ENCODE data around the gene TBC1D21. TPM values are rescaled to one million over a fixed set of nuclear protein-coding genes. Genes with fewer than 3 reads are reported as not detected.

The TBC1D21 gene
- total RNA-seq, 1 donor from 2014 or later: not detected

GRCh38 chr15:73925848-73926218 is 52.5 kb downstream of the TBC1D21 start:
- no peak for DNase-seq (ENCODE audit: low spot score)
- Mint-ChIP-seq H3K27ac (no peak overlapping the region), H3K36me3 (ENCODE audit: low read depth) (no peaks in the 10 kb centered on the region), H3K9me3 (no peaks in the 10 kb centered on the region), H3K4me1 (ENCODE audit: low read depth) (peaks cover 39% of the 10 kb centered on the region), H3K4me3 (peak overlapping the region; percentile 68), H3K27me3 (ENCODE audit: insufficient read depth) (peaks cover 7% of the 10 kb centered on the region)
- intact Hi-C loops (cut with micrococcal nuclease): loop anchor here (2.0 to 10.0 kb wide), 2 partner anchors 71 to 351 kb away; no protein-coding TSS in a partner anchor

- Mint-ChIP-seq H3K4me1 (ENCODE audit: low read depth) (peaks cover 39% of the 10 kb centered on the region), H3K27ac (no peak within 1 kb of the TSS), H3K36me3 (ENCODE audit: low read depth) (no peaks in the 10 kb centered on the region), H3K27me3 (ENCODE audit: insufficient read depth) (peaks cover 7% of the 10 kb centered on the region), H3K9me3 (no peaks in the 10 kb centered on the region), H3K4me3 (peak within 1 kb of the TSS; percentile 68)
- intact Hi-C loops (cut with micrococcal nuclease): loop anchor here (1.0 to 10.0 kb wide), 4 partner anchors 29 to 352 kb away; no protein-coding TSS in a partner anchor
- no peak for DNase-seq (ENCODE audit: low spot score)
Observed at GRCh38 chr15:73926219-73927002, 53.0 kb downstream of the TBC1D21 start, which contains the start of gene LOXL1. Gene LOXL1, plus strand, starts transcription at chr15:73926462. Its CDS starts 322 bp downstream, at chr15:73926784.

- Mint-ChIP-seq H3K9me3 (no peaks in the 10 kb centered on the region), H3K27ac (no peak overlapping the region), H3K36me3 (ENCODE audit: low read depth) (no peaks in the 10 kb centered on the region), H3K4me3 (no peak overlapping the region), H3K4me1 (ENCODE audit: low read depth) (peaks cover 39% of the 10 kb centered on the region), H3K27me3 (ENCODE audit: insufficient read depth) (peaks cover 7% of the 10 kb centered on the region)
- peak; percentile 19 for DNase-seq (ENCODE audit: low spot score)
- intact Hi-C loops (cut with micrococcal nuclease): loop anchor here (1.0 to 10.0 kb wide), 4 partner anchors 30 to 352 kb away; no protein-coding TSS in a partner anchor
Observed at GRCh38 chr15:73927003-73927475, 53.7 kb downstream of the TBC1D21 start.

- Mint-ChIP-seq H3K27ac (peak overlapping the region; percentile 11), H3K4me3 (peak overlapping the region; percentile 77), H3K27me3 (ENCODE audit: insufficient read depth) (peaks cover 9% of the 10 kb centered on the region), H3K4me1 (ENCODE audit: low read depth) (peaks cover 39% of the 10 kb centered on the region), H3K36me3 (ENCODE audit: low read depth) (no peaks in the 10 kb centered on the region), H3K9me3 (no peaks in the 10 kb centered on the region)
- intact Hi-C loops (cut with micrococcal nuclease): loop anchor here (1.0 to 10.0 kb wide), 4 partner anchors 30 to 353 kb away; no protein-coding TSS in a partner anchor
- peak; percentile 68 for DNase-seq (ENCODE audit: low spot score)
Observed at GRCh38 chr15:73927476-73928240, 54.3 kb downstream of the TBC1D21 start.

GRCh38 chr15:73928241-73928579 is 54.8 kb downstream of the TBC1D21 start:
- Mint-ChIP-seq H3K27ac (no peak overlapping the region), H3K9me3 (no peaks in the 10 kb centered on the region), H3K4me3 (peak overlapping the region; percentile 77), H3K27me3 (ENCODE audit: insufficient read depth) (peaks cover 9% of the 10 kb centered on the region), H3K4me1 (ENCODE audit: low read depth) (peaks cover 37% of the 10 kb centered on the region), H3K36me3 (ENCODE audit: low read depth) (no peaks in the 10 kb centered on the region)
- DNase-seq (ENCODE audit: low spot score): no peak
- intact Hi-C loops (cut with micrococcal nuclease): loop anchor here (10.0 kb wide), 1 partner anchor 353 kb away; no protein-coding TSS in a partner anchor

- intact Hi-C loops (cut with micrococcal nuclease): loop anchor here (10.0 kb wide), 1 partner anchor 354 kb away; no protein-coding TSS in a partner anchor
- H3K27me3 Mint-ChIP-seq (ENCODE audit: insufficient read depth): peaks cover 9% of the 10 kb centered on the region
- no peak for DNase-seq (ENCODE audit: low spot score)
- H3K27ac Mint-ChIP-seq: no peak overlapping the region
- H3K9me3 Mint-ChIP-seq: no peaks in the 10 kb centered on the region
- peak overlapping the region; percentile 65 for H3K4me3 Mint-ChIP-seq
- H3K36me3 Mint-ChIP-seq (ENCODE audit: low read depth): no peaks in the 10 kb centered on the region
- H3K4me1 Mint-ChIP-seq (ENCODE audit: low read depth): peaks cover 28% of the 10 kb centered on the region
Observed at GRCh38 chr15:73928971-73929627, 55.7 kb downstream of the TBC1D21 start.

- intact Hi-C loops (cut with micrococcal nuclease): no loop called here
- Mint-ChIP-seq H3K9me3 (no peaks in the 10 kb centered on the region), H3K4me3 (no peak overlapping the region), H3K4me1 (ENCODE audit: low read depth) (peaks cover 18% of the 10 kb centered on the region), H3K27ac (no peak overlapping the region), H3K36me3 (ENCODE audit: low read depth) (no peaks in the 10 kb centered on the region), H3K27me3 (ENCODE audit: insufficient read depth) (peaks cover 9% of the 10 kb centered on the region)
- DNase-seq (ENCODE audit: low spot score): no peak
Observed at GRCh38 chr15:73930371-73930770, 57.0 kb downstream of the TBC1D21 start.

- no peak overlapping the region for H3K27ac Mint-ChIP-seq
- no peaks in the 10 kb centered on the region for H3K9me3 Mint-ChIP-seq
- H3K4me1 Mint-ChIP-seq (ENCODE audit: low read depth): peaks cover 14% of the 10 kb centered on the region
- intact Hi-C loops (cut with micrococcal nuclease): no loop called here
- no peaks in the 10 kb centered on the region for H3K36me3 Mint-ChIP-seq (ENCODE audit: low read depth)
- H3K4me3 Mint-ChIP-seq: no peak overlapping the region
- no peak for DNase-seq (ENCODE audit: low spot score)
- peaks cover 4% of the 10 kb centered on the region for H3K27me3 Mint-ChIP-seq (ENCODE audit: insufficient read depth)
Observed at GRCh38 chr15:73930790-73931281, 57.5 kb downstream of the TBC1D21 start.

GRCh38 chr15:73931441-73931840 is 58.1 kb downstream of the TBC1D21 start:
- intact Hi-C loops (cut with micrococcal nuclease): no loop called here
- Mint-ChIP-seq H3K27me3 (ENCODE audit: insufficient read depth) (peaks cover 4% of the 10 kb centered on the region), H3K4me1 (ENCODE audit: low read depth) (peaks cover 12% of the 10 kb centered on the region), H3K9me3 (no peaks in the 10 kb centered on the region), H3K36me3 (ENCODE audit: low read depth) (no peaks in the 10 kb centered on the region), H3K27ac (no peak overlapping the region), H3K4me3 (no peak overlapping the region)
- no peak for DNase-seq (ENCODE audit: low spot score)

GRCh38 chr15:73932381-73933191 is 59.2 kb downstream of the TBC1D21 start:
- intact Hi-C loops (cut with micrococcal nuclease): no loop called here
- DNase-seq (ENCODE audit: low spot score): no peak
- Mint-ChIP-seq H3K36me3 (ENCODE audit: low read depth) (no peaks in the 10 kb centered on the region), H3K4me1 (ENCODE audit: low read depth) (peaks cover 12% of the 10 kb centered on the region), H3K9me3 (no peaks in the 10 kb centered on the region), H3K27ac (no peak overlapping the region), H3K4me3 (no peak overlapping the region), H3K27me3 (ENCODE audit: insufficient read depth) (peaks cover 4% of the 10 kb centered on the region)

- DNase-seq (ENCODE audit: low spot score): no peak
- Mint-ChIP-seq H3K4me1 (ENCODE audit: low read depth) (peaks cover under 1% of the 10 kb centered on the region), H3K36me3 (ENCODE audit: low read depth) (no peaks in the 10 kb centered on the region), H3K27me3 (ENCODE audit: insufficient read depth) (peaks cover 2% of the 10 kb centered on the region), H3K27ac (no peak overlapping the region), H3K4me3 (no peak overlapping the region), H3K9me3 (no peaks in the 10 kb centered on the region)
- intact Hi-C loops (cut with micrococcal nuclease): no loop called here
Observed at GRCh38 chr15:73934281-73934680, 60.9 kb downstream of the TBC1D21 start.

GRCh38 chr15:73935547-73935946 is 62.2 kb downstream of the TBC1D21 start:
- H3K4me3 Mint-ChIP-seq: no peak overlapping the region
- no peak for DNase-seq (ENCODE audit: low spot score)
- intact Hi-C loops (cut with micrococcal nuclease): no loop called here
- H3K4me1 Mint-ChIP-seq (ENCODE audit: low read depth): no peaks in the 10 kb centered on the region
- H3K27me3 Mint-ChIP-seq (ENCODE audit: insufficient read depth): peaks cover 2% of the 10 kb centered on the region
- H3K27ac Mint-ChIP-seq: no peak overlapping the region
- no peaks in the 10 kb centered on the region for H3K36me3 Mint-ChIP-seq (ENCODE audit: low read depth)
- H3K9me3 Mint-ChIP-seq: no peaks in the 10 kb centered on the region

All from activated T-helper 1 cell treated with anti-CD3 and anti-CD28 coated beads, Interleukin-12 subunit alpha, Interleukin-12 subunit beta, Interleukin-2, Interleukin-4 antibody, amounts not matched to agents 30 ng/mL and 10 ng/mL and 1 ng/mL, durations not matched to agents 14 hours and 24 hours and 36 hours (primary cell).